NCI-H2107 (cell line): ENCODE results near the gene MYH7.
"Not testable (repeated sequence)": the region's sequence is repeated elsewhere in the genome, so short reads cannot be mapped to it uniquely, and the experiment has no call there.

Experiments
- DNase-seq: peaks from one replicate; lab custom pipeline; 2025; lab: John Stamatoyannopoulos, UW

The MYH7 gene

GRCh38 chr14:23430016-23430722 is 5.3 kb downstream of the MYH7 start:
- DNase-seq, result no peak

GRCh38 chr14:23428686-23429495 is 6.6 kb downstream of the MYH7 start:
- DNase-seq, result no peak

- not testable (repeated sequence) for DNase-seq
These were observed 9.7 kb downstream of the MYH7 start for GRCh38 chr14:23425798-23426197.

GRCh38 chr14:23425169-23425568 is 10.3 kb downstream of the MYH7 start:
- DNase-seq, result no peak

- DNase-seq, result no peak
These were observed 11.8 kb downstream of the MYH7 start for GRCh38 chr14:23423657-23424056.

GRCh38 chr14:23421594-23421993 is 13.9 kb downstream of the MYH7 start:
- DNase-seq, result no peak

- not testable (repeated sequence) for DNase-seq
These were observed 15.8 kb downstream of the MYH7 start for GRCh38 chr14:23419646-23420045.

DNA sequence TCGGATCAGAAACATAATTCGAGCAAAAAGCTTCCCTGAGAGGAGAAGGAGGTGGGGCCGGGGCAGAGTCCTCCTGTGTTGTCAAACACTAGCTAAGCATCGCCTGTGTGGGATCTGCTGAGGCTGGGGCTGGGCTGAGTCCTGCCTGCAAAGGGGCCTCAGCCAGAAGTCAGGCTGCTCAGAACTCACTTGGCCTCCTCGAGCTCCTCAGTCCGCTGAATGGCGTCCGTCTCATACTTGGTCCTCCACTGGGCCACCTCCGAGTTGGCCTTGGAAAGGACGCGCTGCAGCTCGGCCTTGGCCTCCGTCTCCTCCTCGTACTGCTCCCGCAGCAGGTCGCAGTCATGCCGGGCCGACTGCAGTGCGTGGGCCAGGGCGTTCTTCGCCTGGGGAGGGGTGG is 17.4 kb downstream of the MYH7 start:
- no peak for DNase-seq

- not testable (repeated sequence) for DNase-seq
These were observed 18.2 kb downstream of the MYH7 start for GRCh38 chr14:23417269-23417668.

- no peak for DNase-seq
These were observed 18.7 kb downstream of the MYH7 start for GRCh38 chr14:23416801-23417200.

- DNase-seq, result no peak
These were observed 19.4 kb downstream of the MYH7 start for GRCh38 chr14:23415821-23416778.

- DNase-seq, result no peak
These were observed 20.3 kb downstream of the MYH7 start for GRCh38 chr14:23414906-23415820.

- DNase-seq, result no peak
These were observed 21.2 kb downstream of the MYH7 start for GRCh38 chr14:23414254-23414653.

GRCh38 chr14:23413681-23414080 is 21.8 kb downstream of the MYH7 start:
- DNase-seq, result no peak

GRCh38 chr14:23411563-23412525 is 23.6 kb downstream of the MYH7 start:
- no peak for DNase-seq

DNA sequence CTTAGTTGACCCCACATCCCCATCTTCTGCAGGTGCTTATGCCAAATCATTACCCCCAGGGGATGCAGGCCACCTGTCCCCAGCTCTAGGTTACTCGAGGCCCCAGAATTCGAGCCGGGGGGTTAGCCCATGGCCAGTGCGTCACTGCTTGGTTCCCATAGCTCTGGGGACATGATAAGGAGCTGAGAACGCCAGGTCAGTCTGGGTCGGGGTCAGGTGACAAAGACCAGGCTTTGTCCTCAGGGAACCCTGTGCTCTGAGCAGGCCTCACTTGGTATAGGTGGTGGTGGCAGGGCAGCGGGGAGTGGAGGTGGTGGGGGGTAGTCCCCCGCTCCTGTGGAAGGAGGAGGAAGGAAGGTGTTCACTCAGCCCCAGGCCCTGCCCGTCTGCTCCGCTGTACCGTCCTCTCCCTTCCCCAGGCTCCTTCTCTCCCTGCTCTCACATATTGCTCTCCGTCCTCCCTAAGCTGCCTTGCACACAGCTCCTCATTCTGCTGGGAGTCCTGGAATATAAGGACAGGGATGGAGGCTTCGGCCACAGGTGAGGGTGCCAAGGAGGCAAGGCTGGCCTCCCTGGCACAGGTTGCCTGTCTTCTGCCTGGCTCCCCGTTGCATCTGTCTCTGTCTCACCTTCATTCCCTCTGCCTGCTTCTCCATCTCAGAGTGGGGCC is 25.4 kb downstream of the MYH7 start:
- no peak for DNase-seq

GRCh38 chr14:23409475-23409874 is 26.0 kb downstream of the MYH7 start:
- DNase-seq, result no peak

- DNase-seq, result no peak
These were observed 27.2 kb downstream of the MYH7 start for GRCh38 chr14:23408307-23408630.

DNA sequence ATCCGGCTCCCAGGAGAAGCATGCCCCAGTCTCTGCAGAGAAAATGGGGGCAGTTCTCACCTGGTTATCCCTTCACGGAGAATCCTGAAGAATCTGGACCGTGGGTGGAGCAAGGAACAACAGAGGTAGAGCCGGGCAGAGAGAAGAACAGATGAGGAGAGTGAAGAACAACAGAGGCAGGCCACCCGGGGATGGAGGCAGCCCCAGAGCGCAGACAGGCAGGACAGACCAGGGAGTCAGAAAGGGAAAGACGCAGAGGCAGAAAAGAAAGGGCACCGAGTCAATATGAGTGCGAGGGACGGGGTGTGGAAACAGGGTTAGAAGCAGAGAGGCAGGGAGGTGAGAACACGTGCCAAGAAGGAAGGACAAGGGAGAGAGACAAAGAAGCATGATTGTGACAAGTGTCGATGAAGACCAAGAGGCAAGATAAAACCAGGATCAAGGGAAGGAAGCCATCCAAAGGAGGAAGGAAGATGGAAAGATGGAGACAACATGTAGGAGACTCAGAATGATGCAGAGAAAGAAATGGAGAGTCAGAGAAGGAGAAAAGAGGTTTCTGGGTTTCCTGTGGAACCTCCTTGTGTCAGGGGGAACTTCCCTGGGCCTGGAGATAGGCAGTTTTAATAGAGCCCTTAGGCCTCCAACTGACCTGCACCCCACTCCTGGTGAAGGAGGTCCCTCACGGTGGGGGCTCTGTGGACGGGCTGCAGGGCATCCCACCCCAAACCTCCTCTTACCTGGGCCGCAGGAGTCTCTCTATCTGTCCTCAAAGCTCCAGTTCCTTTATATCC is 27.7 kb downstream of the MYH7 start, which contains the start of gene MYH6:
MYH6 (minus strand) TSS at position 758 of the 791 bp plus-strand sequence. CDS start 1,050 bp downstream, outside the sequence.
- DNase-seq, result no peak
